Prostate gland (tissue), 2 donors: ENCODE results near the gene GEMIN4. TPM values are rescaled to one million over a fixed set of nuclear protein-coding genes. Genes with fewer than 3 reads are reported as not detected.
"Not testable (repeated sequence)": the region's sequence is repeated elsewhere in the genome, so short reads cannot be mapped to it uniquely, and the experiment has no call there.

Experiments used
- DNase-seq: peaks from one replicate; pipeline ENCODE4 v3.0.0-alpha.2; 2019; ENCODE audit warnings: low spot score
- H3K27ac ChIP-seq, 2 donors: fragments of 200-600 bp; sonication (generic); 2 replicates each; pipeline ENCODE4 v1.5.1; 2017 to 2019
- H3K27me3 ChIP-seq: fragments of 200-600 bp; sonication (generic); replicated peaks from 2 replicates; pipeline ENCODE4 v1.5.1; 2019; ENCODE audit not compliant: insufficient read depth
- H3K36me3 ChIP-seq, 2 donors: fragments of 200-600 bp; sonication (generic); 1 replicate in 1 of 2; 2 replicates in 1 of 2; pipeline versions ENCODE4 v1.5.1 to v1.8.1; 2017 to 2019
- H3K4me1 ChIP-seq: fragments of 200-600 bp; sonication (generic); replicated peaks from 2 replicates; pipeline ENCODE4 v1.5.1; 2019
- H3K4me3 ChIP-seq, 2 donors: fragments of 200-600 bp; sonication (generic); 2 replicates each; pipeline ENCODE4 v1.5.1; 2017 to 2019
- H3K9me3 ChIP-seq: fragments of 200-600 bp; sonication (generic); 2 replicates; pipeline ENCODE4 v1.5.1; 2017
- CTCF ChIP-seq, 4 experiments: fragments of 200-600 bp in 2 of 4; fragments of 450-650 bp in 2 of 4; sonication (generic) in 2 of 4; IDR thresholded peaks; 1 replicate in 3 of 4; 2 replicates in 1 of 4; pipeline ENCODE4 v1.5.1; 2016 to 2019; ENCODE audit warnings: antibody characterized with exemption in 4 of 4, mild to moderate bottlenecking in 2 of 4, moderate library complexity in 2 of 4
- POLR2A ChIP-seq: fragments of 450-650 bp; IDR thresholded peaks from one replicate; pipeline ENCODE4 v1.6.1; 2016; ENCODE audit warnings: antibody characterized with exemption, mild to moderate bottlenecking
- POLR2AphosphoS5 ChIP-seq: sonication (generic); formaldehyde crosslinking; IDR thresholded peaks from one replicate; pipeline ENCODE4 v1.6.1; 2017; ENCODE audit warnings: antibody characterized with exemption
- WGBS: methylation state at CpG from one replicate; pipeline ENCODE4 v1.1.5; 2018; 5-methylcytosine and 5-hydroxymethylcytosine counted together
- intact Hi-C: fragments of 100-400 bp; cut with DNase I; formaldehyde crosslinking; loops from one replicate; pipeline ENCODE4 v1.14.2; 2022
- total RNA-seq, 2 donors: library from RNA; depleted of rRNA; stranded (reverse); fragments of >200 nt; gene quantifications; one replicate each; pipeline ENCODE4 v1.1.0, GENCODE V29; 2016

GEMIN4 gene
- total RNA-seq, 2 donors from 2014 or later = 27.9 to 33.1 TPM

- Histone ChIP-seq H3K4me3 (no peak overlapping the region), H3K27ac (no peak overlapping the region)
- TF ChIP-seq POLR2AphosphoS5 (no peak), CTCF (IDR thresholded peaks at IDR 0.05) (no peak), POLR2A (no peak)
These were observed 40.2 kb upstream of the GEMIN4 start for GRCh38 chr17:792277-792676.

GRCh38 chr17:791829-792228 is 39.8 kb upstream of the GEMIN4 start:
- intact Hi-C loops = loop anchor here (5.0 kb wide), 1 partner anchor 265 kb away; no protein-coding TSS in a partner anchor
- no peak for DNase-seq
- Histone ChIP-seq H3K36me3 (peaks cover 0 to 5% of the 10 kb centered on the region in 2 donors), H3K9me3 (no peaks in the 10 kb centered on the region), H3K4me1 (no peaks in the 10 kb centered on the region), H3K27me3 (no peaks in the 10 kb centered on the region), H3K27ac (no peak overlapping the region), H3K4me3 (no peak overlapping the region)
- 83% methylated on average over 19 of the region's 19 CpGs for WGBS
- no peak for TF ChIP-seq CTCF (IDR thresholded peaks at IDR 0.05)
- no peak for TF ChIP-seq POLR2AphosphoS5
- TF ChIP-seq POLR2A = no peak

More at GRCh38 chr17:792277-792676, 40.2 kb upstream of the GEMIN4 start:
- no peak for DNase-seq
- Histone ChIP-seq H3K36me3 (peaks cover 0 to 5% of the 10 kb centered on the region in 2 donors), H3K4me1 (no peaks in the 10 kb centered on the region), H3K9me3 (no peaks in the 10 kb centered on the region), H3K27me3 (no peaks in the 10 kb centered on the region)
- WGBS = 69% methylated on average over 9 of the region's 9 CpGs
- intact Hi-C loops = loop anchor here (5.0 kb wide), 1 partner anchor 265 kb away; no protein-coding TSS in a partner anchor

- H3K36me3 ChIP-seq, H3K4me1 ChIP-seq, H3K27me3 ChIP-seq, H3K4me3 ChIP-seq, H3K27ac ChIP-seq, H3K9me3 ChIP-seq: not testable (repeated sequence)
- DNase-seq = peak; percentile 32
- WGBS = 45% methylated on average over 11 of the region's 12 CpGs
- intact Hi-C loops = loop anchor here (5.0 kb wide), 1 partner anchor 266 kb away; no protein-coding TSS in a partner anchor
These were observed 38.8 kb upstream of the GEMIN4 start for GRCh38 chr17:790874-791247.

- DNase-seq = peak; percentile 70
- not testable (repeated sequence) for H3K4me3 ChIP-seq, H3K36me3 ChIP-seq, H3K9me3 ChIP-seq, H3K4me1 ChIP-seq, H3K27me3 ChIP-seq
- peak overlapping the region; percentile 55 to 69 for H3K27ac ChIP-seq
- TF ChIP-seq POLR2A = peak; percentile 10
- TF ChIP-seq POLR2AphosphoS5 = peak; percentile 23
- intact Hi-C loops = loop anchor here (5.0 kb wide), 1 partner anchor 267 kb away; no protein-coding TSS in a partner anchor
- WGBS = 38% methylated on average over 30 of the region's 38 CpGs
These were observed 38.1 kb upstream of the GEMIN4 start for GRCh38 chr17:789931-790873.

GRCh38 chr17:789160-789840 is 37.2 kb upstream of the GEMIN4 start:
- Histone ChIP-seq H3K36me3 (peaks cover 0 to 5% of the 10 kb centered on the region in 2 donors), H3K27me3 (no peaks in the 10 kb centered on the region), H3K9me3 (no peaks in the 10 kb centered on the region), H3K4me1 (no peaks in the 10 kb centered on the region), H3K4me3 (no peak overlapping the region), H3K27ac (peak overlapping the region; percentile 55 to 69)
- no peak for TF ChIP-seq CTCF (IDR thresholded peaks at IDR 0.05)
- TF ChIP-seq POLR2AphosphoS5 = no peak
- TF ChIP-seq POLR2A = no peak
- intact Hi-C loops = no loop called here
- no peak for DNase-seq
- WGBS = 49% methylated on average over 14 of the region's 14 CpGs
